Brain microvascular endothelial cell (primary cell): ENCODE results near the gene CTSK.
A peak's percentile ranks its signal among the peaks of the same experiment; 100 is the strongest.
"Not testable (repeated sequence)": the region's sequence is repeated elsewhere in the genome, so short reads cannot be mapped to it uniquely, and the experiment has no call there.

Experiments
- DNase-seq: peaks from one replicate; pipeline ENCODE4 v3.0.0-alpha.2; 2020
- H3K27ac ChIP-seq: fragments of 250-450 bp; sonication (Bioruptor Pico); 2 replicates; pipeline ENCODE4 v1.5.1; 2020; ENCODE audit warnings: mild to moderate bottlenecking, moderate library complexity
- H3K27me3 ChIP-seq: fragments of 250-450 bp; sonication (Bioruptor Pico); replicated peaks from 2 replicates; pipeline ENCODE4 v1.5.1; 2020; ENCODE audit warnings: mild to moderate bottlenecking
- H3K36me3 ChIP-seq: fragments of 250-450 bp; sonication (Bioruptor Pico); replicated peaks from 2 replicates; pipeline ENCODE4 v1.5.1; 2020; ENCODE audit warnings: mild to moderate bottlenecking
- H3K4me3 ChIP-seq: 2 replicates; pipeline ENCODE4 v1.5.1; 2011; ENCODE audit warnings: low read depth, mild to moderate bottlenecking, control low read depth, low read length, moderate library complexity
- in situ Hi-C: cut with HindIII; loops from 2 replicates; pipeline ENCODE4 v1.10.0; 2017; ENCODE audit warnings: low sequenced_read_pairs, low pct_ligation_motif_present
- TF ChIP-seq, protein P1 (sequence below): IDR thresholded peaks from 2 replicates; pipeline ENCODE4 v1.5.1; 2011; ENCODE audit warnings: low read depth, mild to moderate bottlenecking, moderate library complexity, low read length, control low read depth, inconsistent platforms; ENCODE audit errors: missing control alignments

Gene CTSK

GRCh38 chr1:150808121-150808520, at the start of gene CTSK:
Gene CTSK, minus strand, starts transcription at chr1:150808260. Its CDS starts 1,455 bp downstream, at chr1:150806805.
- no peak for DNase-seq
- Histone ChIP-seq H3K36me3 (peaks cover 21% of the 10 kb centered on the region), H3K4me3 (peak within 1 kb of the TSS; percentile 15), H3K27me3 (no peaks in the 10 kb centered on the region), H3K27ac (no peak within 1 kb of the TSS)
- in situ Hi-C loops: loop anchor here (25.0 kb wide), 2 partner anchors 129 to 171 kb away; partner anchors contain the start of genes ENSA and SETDB1
- TF ChIP-seq, protein P1, sequence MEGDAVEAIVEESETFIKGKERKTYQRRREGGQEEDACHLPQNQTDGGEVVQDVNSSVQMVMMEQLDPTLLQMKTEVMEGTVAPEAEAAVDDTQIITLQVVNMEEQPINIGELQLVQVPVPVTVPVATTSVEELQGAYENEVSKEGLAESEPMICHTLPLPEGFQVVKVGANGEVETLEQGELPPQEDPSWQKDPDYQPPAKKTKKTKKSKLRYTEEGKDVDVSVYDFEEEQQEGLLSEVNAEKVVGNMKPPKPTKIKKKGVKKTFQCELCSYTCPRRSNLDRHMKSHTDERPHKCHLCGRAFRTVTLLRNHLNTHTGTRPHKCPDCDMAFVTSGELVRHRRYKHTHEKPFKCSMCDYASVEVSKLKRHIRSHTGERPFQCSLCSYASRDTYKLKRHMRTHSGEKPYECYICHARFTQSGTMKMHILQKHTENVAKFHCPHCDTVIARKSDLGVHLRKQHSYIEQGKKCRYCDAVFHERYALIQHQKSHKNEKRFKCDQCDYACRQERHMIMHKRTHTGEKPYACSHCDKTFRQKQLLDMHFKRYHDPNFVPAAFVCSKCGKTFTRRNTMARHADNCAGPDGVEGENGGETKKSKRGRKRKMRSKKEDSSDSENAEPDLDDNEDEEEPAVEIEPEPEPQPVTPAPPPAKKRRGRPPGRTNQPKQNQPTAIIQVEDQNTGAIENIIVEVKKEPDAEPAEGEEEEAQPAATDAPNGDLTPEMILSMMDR: no peak

GRCh38 chr1:150852734-150853133, 44.7 kb upstream of the CTSK start:
- H3K27me3 ChIP-seq, in situ Hi-C loops, DNase-seq, H3K4me3 ChIP-seq: not testable (repeated sequence)
- Histone ChIP-seq H3K27ac (peak overlapping the region; percentile 1), H3K36me3 (peaks cover 19% of the 10 kb centered on the region)

- H3K4me3 ChIP-seq, H3K27ac ChIP-seq, in situ Hi-C loops, H3K27me3 ChIP-seq, DNase-seq: not testable (repeated sequence)
- peaks cover 16% of the 10 kb centered on the region for H3K36me3 ChIP-seq
Measured at GRCh38 chr1:150850801-150851362, 42.8 kb upstream of the CTSK start.

DNA sequence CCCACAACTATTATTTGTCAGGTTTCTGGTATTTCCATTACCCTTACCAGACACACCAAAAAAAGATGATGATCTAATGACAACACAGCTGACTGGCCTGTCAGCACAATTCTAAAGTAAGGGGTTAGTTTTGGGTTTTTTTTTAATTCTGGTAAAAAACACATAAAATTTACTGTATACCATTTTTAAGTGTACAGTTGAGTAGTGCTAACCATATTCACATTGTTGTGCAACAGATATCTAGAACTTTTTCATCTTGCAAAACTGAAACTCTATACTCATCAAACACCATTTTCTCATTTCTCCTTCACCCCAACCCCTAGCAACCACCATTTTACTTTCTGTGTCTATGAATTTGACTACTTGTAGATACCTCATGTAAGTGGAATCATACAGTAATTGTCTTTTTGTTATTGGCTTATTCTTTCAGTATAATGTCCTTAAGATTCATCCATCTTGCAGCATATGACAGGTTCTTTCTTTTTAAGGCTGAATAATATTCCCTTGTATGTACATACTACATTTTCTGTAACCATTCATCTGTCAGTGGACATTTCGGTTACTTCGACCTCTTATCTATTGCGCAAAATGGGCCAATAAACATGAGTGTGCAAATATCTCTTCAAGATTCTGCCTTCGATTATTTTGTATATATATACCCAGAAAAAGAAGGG, 38.5 kb upstream of the CTSK start:
- in situ Hi-C loops: no loop called here
- H3K27ac ChIP-seq: no peak overlapping the region
- no peak overlapping the region for H3K4me3 ChIP-seq
- TF ChIP-seq, protein P1: no peak
- peaks cover 11% of the 10 kb centered on the region for H3K36me3 ChIP-seq
- H3K27me3 ChIP-seq: no peaks in the 10 kb centered on the region
- no peak for DNase-seq

DNA sequence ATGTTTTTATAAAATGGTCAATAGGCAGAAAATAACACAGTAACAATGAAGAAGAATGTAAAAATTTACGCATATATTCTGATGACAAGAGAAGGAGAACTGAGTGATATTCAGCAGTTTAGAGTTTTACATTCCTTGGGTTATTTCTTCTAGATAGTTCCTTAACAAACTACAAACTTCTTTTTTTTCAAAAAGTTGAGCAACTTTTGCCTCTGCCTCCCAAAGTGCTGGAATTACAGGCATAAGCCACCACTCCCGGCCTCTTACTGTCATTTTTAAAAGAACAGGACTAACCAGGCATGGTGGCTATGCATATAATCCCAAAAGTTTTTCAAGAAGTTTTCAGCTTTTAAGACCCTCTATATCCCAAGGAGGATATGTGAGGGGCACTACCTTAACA, 35.4 kb upstream of the CTSK start:
- peaks cover 11% of the 10 kb centered on the region for H3K36me3 ChIP-seq
- H3K27ac ChIP-seq: no peak overlapping the region
- no peak overlapping the region for H3K4me3 ChIP-seq
- TF ChIP-seq, protein P1: no peak
- in situ Hi-C loops: no loop called here
- no peaks in the 10 kb centered on the region for H3K27me3 ChIP-seq
- DNase-seq: no peak

DNA sequence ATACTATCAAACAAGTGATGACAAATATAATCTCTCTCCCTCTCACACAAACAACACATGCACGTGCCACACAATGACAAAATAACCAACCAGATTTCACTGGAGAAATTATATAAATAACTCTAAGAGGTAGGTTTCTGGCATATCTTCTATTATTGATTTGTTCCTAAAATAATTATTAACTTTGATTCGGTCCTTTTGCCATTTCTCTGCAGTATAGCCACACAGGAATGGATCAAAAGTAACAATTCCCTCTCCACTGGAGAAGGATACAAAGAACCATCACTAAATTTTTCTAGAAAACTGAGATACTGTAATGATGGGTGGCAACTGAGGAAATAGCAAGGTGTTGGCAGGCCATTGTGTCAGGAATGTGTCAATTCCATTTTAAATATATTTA, 34.9 kb upstream of the CTSK start:
- no peaks in the 10 kb centered on the region for H3K27me3 ChIP-seq
- no peak overlapping the region for H3K4me3 ChIP-seq
- in situ Hi-C loops: no loop called here
- TF ChIP-seq, protein P1: no peak
- DNase-seq: no peak
- H3K36me3 ChIP-seq: peaks cover 9% of the 10 kb centered on the region
- no peak overlapping the region for H3K27ac ChIP-seq

- no peak for DNase-seq
- no peak overlapping the region for H3K27ac ChIP-seq
- TF ChIP-seq, protein P1: no peak
- H3K4me3 ChIP-seq: no peak overlapping the region
- peaks cover 9% of the 10 kb centered on the region for H3K36me3 ChIP-seq
- in situ Hi-C loops: no loop called here
- no peaks in the 10 kb centered on the region for H3K27me3 ChIP-seq
Measured at GRCh38 chr1:150842343-150842742, 34.3 kb upstream of the CTSK start.
